ENCODE measurements around the gene DHDH.

Gene DHDH

DNA sequence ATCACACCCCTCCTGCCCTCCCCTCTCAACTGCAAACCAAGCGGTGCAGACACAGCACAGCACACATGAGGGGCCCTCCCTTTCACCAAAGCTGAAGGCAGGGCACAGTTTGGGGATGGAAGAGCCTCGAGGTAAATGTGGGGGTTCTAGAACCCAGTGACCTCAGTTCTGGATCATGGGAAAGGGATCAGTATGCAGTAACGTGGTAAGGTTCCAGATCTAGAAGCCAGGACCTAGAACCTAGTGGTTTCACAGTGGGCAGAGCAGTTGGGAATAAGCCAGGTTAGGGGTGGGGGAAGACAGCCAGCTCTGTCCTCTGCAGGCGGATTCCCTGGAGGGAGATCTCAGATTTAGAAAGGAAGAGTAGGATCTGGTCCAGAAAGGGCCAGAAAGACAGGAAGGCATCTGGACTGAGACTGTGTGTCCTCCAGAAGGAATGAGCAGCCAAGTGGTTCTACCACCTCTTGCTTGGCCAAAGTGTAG is 34.7 kb downstream of the DHDH start:
- DNase-seq = no peak

DNA sequence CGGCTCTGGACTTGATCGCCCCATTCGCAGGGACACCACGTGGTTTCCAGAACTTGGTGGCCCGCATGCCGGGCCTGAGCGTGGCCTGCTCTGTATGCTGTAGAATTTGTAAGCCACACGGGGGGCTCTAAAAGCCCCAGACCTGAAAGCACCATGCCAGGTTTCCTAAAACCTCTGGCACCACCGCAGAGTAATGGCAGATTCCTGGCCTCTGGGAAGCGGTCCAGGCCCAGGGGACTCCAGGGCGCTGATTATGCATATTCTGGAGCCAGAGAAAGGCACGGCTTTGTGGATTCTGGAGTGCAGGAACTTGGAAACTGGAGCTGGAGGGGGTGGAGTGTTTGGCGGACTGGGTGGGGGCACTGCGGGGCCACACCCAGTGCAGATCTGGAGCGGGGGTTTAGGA is 35.3 kb downstream of the DHDH start:
- DNase-seq = no peak

DNA sequence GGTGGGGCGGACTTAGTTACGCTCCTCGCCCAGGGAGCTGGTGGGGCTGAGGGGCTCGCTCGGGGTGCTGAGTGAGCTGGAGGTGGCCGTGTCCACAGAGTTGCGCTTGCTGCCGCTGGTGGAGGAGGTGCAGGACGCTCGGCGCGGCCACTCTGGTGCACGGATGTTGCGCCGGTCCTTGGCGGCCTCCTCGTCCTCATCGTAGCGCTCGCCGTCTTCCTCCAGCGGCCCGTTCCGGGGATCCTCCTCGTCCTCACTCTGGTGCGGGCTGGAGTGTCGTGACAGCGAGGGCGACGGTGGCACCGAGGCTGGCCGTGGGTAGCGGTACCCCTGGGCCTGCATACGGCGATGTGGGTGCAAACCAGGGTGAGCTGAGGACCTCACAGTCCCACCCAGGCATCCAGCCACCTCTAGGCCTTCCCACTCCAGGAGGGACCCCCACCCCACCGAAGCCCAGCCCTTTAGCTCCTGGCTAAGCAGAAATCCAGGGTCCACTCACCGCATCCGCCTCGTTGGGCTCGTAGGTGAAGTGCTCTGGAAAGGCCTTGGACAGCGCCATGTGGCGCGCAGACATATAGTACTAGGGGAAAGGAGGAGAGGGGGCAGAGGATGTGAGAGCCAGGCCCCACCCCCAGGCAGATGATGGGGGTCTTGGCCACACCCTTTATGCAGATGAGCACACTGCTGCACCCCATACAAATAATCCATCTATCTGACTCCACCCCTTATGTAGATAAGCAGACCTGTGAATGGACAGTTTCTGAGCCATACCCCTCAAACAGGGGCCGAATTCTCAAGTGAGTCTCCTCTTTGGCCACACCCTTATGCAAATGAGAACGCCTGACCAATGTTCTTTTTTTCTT is 36.0 kb downstream of the DHDH start:
- no peak for DNase-seq

DNA sequence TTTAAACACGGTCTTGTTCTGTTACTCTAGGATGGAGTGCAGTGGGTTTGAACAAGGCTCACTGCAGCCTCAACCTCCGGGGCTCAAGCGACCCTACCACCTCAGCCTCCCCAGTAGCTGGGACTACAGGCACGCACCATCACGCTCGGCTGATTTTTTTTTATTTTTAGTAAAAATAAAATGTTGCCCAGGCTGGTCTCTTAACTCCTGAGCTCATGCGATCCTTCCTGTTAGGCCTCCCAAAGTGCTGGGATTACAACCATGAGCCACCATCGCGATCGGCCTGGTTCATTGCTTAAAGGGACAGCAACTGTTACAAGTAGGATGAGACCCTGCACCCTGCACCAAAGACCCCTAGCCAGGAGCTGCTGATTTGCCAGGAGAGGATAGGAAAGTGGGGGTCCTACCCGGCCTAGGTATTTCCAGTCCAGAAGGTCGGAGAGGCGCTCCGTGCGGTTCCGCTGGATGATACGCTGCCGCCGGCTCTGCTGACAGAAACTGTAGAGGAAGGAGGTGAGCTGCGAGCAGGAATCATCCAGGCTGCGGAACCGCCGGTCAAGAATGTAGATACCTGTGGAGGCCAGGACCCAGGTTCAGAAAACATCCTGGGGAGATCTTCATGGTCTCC is 36.8 kb downstream of the DHDH start:
- no peak for DNase-seq

DNA sequence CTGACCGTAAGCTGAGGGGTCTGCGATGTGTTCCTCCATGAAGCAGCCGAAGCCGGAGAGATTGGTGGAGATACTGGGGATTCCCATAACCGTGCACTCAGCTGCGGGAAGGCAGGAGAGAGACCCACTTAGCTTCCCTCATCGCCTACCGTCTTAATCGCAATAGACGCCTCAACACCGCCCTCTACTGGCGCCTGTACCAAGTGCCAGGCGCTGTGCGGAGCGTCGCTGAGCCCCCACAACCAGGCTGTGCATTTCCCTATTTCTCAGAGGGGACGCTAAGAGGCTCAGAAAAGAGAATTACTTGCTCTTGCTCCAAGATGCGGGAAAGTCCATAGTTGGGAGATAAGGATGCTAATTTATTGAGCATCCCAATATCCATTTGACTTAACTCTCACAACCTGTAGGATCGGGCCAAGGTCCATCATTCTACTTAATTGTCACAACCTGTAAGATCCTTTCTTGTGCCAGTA is 37.5 kb downstream of the DHDH start:
- peak; percentile 77 for DNase-seq

DNA sequence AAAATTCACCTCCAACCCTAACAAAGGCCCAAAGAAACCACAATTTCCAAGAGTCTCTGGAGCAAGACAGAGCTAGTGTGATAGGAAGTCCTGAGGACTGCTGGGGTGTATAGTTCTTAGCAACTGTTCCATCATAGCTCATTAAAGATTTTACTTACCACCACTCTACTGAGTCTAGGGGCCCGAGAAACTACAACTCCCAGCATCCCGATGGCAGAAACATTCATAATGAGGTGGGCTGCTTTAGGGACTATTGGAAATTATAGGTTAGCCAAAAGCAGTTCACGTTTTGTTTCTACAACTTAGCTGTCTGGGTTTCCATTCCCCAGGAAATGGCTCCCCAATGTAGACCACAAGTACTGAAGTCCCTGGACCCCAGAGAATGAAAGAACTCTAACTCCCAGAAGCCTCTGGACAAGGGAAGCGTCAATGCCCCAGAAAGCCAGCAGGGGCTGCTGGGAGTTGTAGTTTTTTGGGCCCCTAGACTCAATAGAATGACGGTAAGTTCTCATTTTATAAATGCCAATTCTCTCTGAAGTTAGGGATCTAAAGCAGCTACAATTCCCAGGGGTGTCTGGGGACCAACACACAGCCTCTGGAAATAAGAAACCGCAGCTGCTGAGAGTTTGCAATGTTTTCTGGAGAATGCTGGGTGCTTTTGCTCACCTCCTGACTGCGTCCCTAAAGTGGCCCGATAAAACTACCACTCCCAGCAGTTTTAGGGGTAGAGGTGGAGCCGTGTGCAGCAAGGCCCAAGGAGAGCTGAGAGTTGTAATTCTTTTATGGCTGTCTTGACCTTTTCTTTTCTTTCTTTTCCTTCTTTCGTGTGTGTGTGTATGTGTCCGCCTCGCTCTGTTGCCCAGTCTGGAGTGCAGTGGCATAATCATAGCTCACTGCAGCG is 42.7 kb downstream of the DHDH start:
- DNase-seq = no peak

DNA sequence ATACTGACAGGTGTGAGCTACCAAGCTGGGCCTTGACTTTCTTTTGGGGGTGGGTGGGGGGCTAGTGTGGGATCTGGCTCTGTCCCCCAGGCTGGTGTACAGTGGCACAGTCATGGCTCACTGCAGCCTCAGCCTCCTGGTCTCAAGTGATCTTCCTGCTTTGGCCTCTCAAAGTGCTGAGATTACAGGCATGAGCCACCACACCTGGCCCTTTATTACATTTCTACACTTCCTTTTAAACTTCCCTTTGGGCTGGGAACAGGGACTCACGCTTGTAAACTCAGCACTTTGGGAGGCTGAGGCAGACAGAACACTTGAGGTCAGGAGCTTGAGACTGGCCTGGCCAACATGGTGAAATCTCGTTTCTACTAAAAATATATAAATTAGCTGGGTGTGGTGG is 43.6 kb downstream of the DHDH start:
- DNase-seq = no peak

DNA sequence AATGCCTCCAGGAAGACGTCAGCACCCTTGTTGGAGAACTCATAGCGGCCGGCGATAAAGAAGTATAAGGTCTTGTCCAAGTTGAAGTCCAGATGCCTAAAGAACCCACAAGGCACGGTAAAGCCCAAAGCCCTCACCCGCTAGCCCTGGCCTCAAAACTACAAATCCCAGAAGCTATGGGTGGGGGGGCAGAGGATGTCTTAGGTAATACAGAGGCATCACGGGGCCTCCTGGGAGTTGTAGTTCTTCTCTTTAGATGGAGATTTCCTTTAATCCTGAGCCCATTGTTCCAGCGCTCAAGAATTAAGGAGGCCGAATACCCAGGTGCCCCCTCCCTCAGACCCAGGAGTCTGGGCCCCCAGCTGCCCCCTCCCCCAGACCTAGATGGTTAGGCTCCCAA is 48.8 kb downstream of the DHDH start:
- no peak for DNase-seq

DNA sequence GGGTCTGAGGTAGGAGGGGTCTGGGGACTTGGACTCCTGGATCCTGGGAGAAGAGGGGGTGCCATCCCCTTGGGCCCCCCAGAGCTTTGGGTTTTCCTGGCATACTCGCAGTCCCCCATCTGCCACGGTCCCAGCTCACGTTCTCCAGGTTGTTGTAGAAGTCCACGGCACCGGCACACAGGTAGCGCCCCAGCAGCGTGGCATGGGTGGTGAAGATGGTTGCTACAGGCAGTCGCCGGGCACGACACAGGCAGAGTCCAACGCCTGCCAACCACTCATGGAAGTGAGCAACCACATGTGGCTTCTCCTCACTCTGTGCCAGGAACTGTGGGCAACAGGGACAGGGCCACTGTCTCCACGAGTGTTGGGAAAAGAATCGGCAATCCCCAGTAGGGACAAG is 52.2 kb downstream of the DHDH start:
- no peak for DNase-seq

DNA sequence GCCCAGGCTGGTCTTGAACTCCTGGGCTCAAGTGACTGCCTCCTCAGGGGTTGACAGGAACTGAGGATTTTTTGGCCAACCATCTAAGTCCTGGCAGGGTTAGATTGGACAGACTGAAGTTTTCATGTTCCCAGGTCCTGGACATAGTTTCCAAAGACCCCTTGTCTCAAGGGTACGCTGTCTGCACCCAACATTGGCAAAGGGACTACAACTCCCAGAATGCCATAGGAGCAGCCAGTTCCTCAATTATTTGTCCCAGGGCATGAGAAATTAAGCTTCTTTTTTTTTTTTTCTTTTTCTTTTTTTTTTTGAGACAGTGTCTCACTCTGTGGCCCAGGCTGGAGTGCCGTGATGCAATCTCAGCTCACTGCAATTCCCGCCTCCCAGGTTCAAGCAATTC is 52.7 kb downstream of the DHDH start:
- no peak for DNase-seq

DNA sequence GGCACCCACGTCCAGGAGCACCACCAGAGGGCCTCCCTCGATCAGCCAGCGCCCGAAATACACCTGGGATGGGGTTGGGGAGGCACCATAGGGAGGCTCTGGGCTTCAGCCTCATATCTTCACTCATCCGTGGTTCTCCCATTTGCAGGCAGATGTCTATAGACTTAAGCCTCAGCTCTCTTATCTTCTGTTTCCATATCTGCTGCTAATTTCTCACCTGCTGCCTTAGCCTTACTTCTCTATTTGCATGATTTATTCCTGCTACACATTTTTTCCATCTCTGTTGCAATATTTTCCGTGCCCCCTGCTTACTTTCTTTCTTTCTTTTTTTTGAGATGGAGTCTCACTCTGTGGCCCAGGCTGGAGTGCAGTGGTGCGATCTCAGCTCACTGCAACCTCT is 53.8 kb downstream of the DHDH start:
- DNase-seq = no peak

DNA sequence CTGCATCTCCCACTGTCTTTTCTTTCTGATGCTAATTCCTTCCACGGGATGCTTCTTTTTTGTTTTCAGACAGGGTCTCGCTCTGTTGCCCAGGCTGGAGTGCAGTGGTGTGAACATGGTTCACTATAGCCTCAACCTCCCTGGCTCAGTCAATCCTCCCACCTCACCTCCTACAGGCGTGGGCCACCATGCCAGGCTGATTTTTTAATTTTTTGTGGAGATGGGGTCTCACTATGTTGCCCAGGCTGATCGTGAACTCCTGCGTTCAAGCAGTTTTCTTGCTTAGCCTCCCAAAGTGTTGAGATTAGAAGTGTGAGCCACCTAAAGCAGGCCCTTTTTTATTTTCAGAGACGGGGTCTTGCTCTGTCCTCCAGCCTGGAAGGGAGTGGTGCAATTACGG is 54.8 kb downstream of the DHDH start:
- DNase-seq = no peak

DNA sequence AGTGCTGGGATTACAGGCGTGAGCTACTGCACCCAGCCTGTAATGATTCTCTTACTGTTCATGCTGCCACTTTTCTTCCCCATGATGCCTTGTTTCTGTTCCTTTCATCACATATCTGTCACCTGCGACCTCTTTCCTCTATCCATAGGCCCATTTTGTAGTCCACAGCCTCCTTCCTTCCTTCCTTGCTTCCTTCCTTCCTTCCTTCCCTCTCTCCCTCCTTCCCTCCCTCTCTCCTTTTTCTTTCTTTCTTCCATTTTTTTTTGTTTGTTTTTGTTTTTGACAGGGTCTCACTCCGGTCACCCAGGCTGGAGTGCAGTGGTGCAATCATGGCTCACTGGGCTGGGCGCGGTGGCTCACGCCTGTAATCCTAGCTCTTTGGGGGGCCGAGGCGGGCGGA is 55.4 kb downstream of the DHDH start:
- no peak for DNase-seq

DNA sequence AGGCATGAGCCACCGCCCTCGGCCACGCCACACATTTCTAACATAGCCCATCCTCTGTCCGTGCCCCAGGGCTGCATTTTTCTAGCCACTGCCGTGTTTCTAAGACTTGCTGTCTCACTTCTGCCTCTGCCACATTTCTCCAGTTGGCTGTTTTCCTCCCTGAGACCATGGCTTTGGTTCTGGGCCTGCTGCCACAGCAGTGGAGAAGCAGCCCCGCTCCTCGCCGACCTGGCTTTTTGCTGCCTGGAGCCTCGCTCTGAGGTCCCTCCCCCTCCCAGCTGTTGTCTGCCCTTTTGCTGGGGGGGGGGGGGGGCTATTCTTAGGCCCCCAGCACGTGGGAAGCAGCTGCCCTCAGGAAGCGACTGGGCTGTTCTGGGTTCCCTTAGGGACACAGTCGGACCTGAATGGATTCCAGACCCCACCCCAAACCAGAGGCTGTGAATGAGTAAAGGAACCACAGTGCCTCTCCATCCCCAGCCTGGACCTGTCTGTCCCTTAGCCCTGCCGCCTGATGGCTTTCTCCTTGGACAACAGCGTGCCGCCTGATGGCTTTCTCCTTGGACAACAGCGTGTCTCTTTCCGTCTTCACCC is 56.3 kb downstream of the DHDH start:
- DNase-seq = no peak

DNA sequence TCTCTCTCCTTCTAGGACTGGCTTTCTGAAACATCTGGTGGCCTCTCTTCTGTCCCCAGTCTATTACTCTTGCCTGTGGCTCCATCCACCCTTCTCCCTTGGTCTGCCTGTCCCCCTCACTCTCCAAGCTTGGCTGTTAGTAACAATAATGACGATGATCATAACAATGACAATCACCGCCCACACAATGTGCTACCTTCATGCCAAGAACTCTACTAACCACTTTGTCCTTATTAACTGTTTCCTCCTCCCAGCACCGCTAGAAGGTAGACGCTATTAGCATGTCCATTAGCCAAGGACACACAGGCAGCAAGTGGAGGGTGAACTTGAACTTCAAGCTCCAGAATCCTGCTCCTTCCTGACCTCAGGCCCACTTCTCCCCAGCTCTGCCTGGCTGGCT is 56.9 kb downstream of the DHDH start:
- DNase-seq = no peak

DNA sequence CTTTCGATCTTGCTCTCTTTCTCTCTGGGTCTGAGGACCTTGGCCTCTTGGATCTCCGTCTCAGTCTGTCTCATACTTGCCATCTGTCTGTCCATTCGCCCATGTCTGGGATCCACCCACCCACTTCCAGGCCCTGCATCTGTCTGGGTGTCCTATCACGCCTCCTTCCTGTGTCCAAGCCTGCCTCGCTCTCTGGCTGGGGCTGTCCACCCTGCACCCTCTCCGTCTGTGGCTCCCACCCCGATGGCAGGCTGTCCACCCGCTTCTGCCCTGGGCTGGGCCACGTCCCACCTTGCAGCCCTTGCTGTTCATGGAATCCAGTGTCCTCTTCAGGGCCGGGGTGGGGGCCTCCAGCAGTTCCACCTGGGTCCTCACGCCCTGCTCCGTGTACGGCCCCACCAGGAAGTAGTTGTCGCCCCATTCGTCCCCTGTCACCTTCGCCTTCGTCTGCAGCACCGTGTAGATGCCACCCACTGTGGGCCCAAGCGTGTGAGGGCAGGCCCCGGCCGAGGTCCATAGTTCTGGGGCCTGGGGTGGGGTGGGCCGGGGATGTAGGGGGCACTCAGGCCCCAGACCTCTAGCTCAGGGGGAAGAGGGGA is 57.6 kb downstream of the DHDH start:
- no peak for DNase-seq

DNA sequence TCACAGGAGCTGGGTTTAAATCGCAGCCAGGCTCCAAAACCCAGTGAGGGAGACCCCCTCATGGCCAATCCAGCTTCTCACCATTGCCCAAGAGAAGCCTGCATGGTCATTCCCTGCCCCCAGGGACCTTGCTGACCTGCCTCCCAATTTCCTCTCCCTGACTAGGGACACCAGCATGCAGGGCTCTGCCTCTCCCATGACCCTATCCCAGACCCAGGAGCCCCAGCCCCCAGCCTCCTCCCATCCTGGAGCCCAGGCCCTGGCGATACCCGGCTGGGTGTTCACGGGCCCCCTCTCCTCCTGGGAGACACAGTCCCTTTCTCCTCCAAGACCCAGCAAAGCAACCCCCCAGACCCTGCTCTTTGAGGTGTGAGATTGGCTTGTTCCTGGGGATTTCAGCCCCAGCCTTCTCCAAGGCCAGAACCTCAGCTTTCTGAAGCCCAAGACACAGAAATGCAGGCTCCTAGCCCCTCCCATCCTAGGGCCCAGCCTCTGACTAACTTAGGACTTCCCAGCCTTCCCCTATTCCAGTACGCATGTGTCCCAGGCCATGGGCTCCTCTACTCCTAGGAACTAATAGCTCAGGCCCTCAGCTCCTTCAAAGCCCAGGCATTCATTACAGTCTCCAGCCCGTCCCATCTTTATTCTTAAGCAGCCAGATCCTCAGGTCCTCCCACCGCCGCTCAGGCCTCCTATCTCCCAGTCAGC is 58.5 kb downstream of the DHDH start:
- no peak for DNase-seq

DNA sequence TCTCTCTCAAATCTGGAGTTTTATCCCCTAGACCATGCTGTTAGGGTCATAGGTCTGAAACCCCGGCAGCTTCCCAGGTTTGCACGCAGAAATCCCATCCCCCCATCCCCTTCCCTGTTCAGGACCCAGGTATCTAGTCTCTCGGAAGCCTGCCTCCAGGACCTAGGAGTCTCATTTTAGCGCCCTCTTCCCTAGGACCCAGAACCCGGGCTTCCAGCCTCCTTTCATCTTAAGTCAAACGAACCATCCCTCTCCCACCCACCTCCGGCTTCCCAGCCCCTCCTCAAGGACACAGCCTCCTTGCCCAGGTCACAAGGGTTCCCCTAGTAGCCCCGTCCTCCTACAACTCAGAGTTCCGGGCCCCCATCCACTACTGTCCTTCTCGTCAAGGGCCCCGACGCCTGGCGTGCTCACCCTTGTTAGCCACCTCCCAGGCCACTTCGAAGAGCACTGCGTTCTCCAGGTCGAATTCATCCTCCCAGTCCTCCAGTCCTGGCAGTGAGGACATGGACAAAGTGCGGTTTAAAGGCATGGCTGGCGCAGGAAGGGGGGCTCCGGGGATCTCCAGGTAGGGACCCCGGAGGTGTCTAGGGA is 59.2 kb downstream of the DHDH start:
- no peak for DNase-seq

DNA sequence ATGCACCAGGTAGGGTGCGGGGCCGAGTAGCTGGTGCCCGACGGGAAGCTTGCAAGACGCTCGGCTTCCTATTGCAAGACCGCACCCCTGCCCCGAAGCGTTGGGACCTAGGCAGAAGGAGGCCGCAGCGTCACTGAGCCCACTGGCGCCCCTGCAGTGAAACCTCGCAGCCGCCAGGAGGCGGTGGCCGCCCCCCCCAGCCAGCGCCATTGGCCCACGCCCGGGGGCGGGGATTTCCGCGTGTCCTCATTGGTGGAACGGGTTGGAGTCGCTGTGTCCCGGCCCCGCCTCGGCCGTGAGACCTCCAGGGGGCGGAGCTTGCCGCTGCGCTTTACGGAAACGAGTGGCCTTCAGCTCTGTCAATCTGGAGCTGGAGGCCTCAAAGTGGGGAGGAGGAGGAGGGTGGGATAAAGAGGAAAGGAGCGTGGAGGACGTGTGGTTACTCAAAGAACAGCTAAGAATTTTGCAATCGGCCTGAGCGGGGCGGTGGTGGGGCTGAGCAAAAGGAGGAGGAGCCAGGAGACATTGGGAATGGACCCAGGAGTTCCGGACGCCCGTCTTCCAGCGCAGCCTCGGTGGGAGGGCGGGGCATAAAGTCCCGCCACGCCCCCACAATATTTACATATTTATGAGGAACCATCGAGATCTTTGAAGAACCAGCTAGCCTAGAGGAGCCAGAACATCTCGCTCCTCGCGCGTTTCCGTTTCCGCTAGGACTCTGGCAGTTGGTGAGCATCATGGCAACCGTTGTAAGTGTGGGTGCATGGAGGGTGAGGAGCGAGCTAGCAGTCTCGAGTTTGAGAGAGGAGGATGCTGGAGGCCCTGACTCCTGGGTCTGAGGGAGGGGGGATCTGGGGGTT is 59.9 kb downstream of the DHDH start, which contains the start of the genes GYS1 and RUVBL2:
GYS1 (minus strand) TSS at position 135 of the 860 bp plus-strand sequence. CDS start 197 bp downstream, outside the sequence.
RUVBL2 (plus strand) TSS at position 713 of the 860 bp plus-strand sequence; CDS start at position 738, 25 bp downstream.
- DNase-seq = peak; percentile 98

DNA sequence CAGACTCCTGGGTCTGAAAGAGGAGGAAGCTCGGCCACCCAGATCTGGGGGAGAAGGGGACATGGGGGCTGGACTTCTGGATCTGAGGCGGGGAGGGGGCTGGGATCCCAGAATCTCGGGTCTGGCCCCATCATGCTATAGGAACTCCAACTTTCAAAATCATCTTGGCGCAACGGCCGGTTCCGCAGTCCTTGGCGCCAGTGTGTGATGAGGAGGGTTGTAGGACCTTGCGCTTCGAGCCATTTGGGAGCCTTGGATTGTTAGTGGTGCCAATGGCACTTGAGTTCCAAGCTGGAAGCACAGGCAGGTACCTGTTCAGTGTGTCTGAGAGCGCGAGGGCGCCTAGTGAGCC is 60.5 kb downstream of the DHDH start:
- no peak for DNase-seq
